ENCODE measurements around the gene CLEC4F. TPM values are rescaled to one million over a fixed set of nuclear protein-coding genes. Genes with fewer than 3 reads are reported as not detected.

Gene CLEC4F
- polyA plus RNA-seq, 1 of the 3 experiments (the other 2 are of a cell fraction) = 0.12 TPM

GRCh38 chr2:70807102-70807827 lies 13.1 kb downstream of the CLEC4F start (continued):
- no peak for TF ChIP-seq CTCF (IDR thresholded peaks at IDR 0.05)

- no peak overlapping the region for H3K4me2 ChIP-seq
- DNase-seq = no peak
- ChIA-PET CTCF (interaction anchor here (1.0 to 4.0 kb wide), 4 partner anchors 11 to 141 kb away, joined by 3 to 19 read pairs (median 8); partner anchors contain the start of gene FIGLA), POLR2A (no interaction called here)
- H2AFZ ChIP-seq (ENCODE audit: low read depth) = no peak overlapping the region
- H3K4me1 ChIP-seq (ENCODE audit: control insufficient read depth in 1 of 2, insufficient read depth in 2 of 2, low read depth in 1 of 2, low read length in 1 of 2) = no peaks in the 10 kb centered on the region
- H3K9ac ChIP-seq = no peak overlapping the region
- H3K27me3 ChIP-seq (ENCODE audit: insufficient read depth) = no peaks in the 10 kb centered on the region; the same call in 1 of the 2 replicates
- no peak overlapping the region for H3K27ac ChIP-seq (ENCODE audit: low read depth in 2 of 2, low read length in 1 of 2)
- no peaks in the 10 kb centered on the region for H3K9me2 ChIP-seq
- H3F3A ChIP-seq (replicated peaks; ENCODE audit: insufficient read depth) = no peaks in the 10 kb centered on the region
- no peaks in the 10 kb centered on the region for H3K36me3 ChIP-seq (replicated peaks in 1 of 2; ENCODE audit: control insufficient read depth in 1 of 2, insufficient read depth in 2 of 2, low read length in 1 of 2)
- H3K9me3 ChIP-seq = no peaks in the 10 kb centered on the region
- H3K4me3 ChIP-seq (ENCODE audit: low read depth in 2 of 2, low read length in 1 of 2) = no peak overlapping the region
- 41% methylated on average over 6 of the region's 6 CpGs for WGBS (ENCODE audit: low lambda C conversion rate)
- no peaks in the 10 kb centered on the region for H4K20me1 ChIP-seq (ENCODE audit: insufficient read depth)
- no peaks in the 10 kb centered on the region for H3K79me2 ChIP-seq (ENCODE audit: insufficient read depth)
- TF ChIP-seq ELF1 (IDR thresholded peaks at IDR 0.05) (no peak), RCOR1 (IDR thresholded peaks at IDR 0.05; ENCODE audit: low read length) (no peak), USF2 (IDR thresholded peaks at IDR 0.05; ENCODE audit: borderline replicate concordance, low read depth, low read length) (no peak)
Measured at GRCh38 chr2:70806620-70807019, 13.8 kb downstream of the CLEC4F start.

- DNase-seq = no peak
- Histone ChIP-seq H3K27ac (ENCODE audit: low read depth in 2 of 2, low read length in 1 of 2) (no peak overlapping the region), H3K4me2 (no peak overlapping the region), H4K20me1 (ENCODE audit: insufficient read depth) (no peaks in the 10 kb centered on the region), H3K4me1 (ENCODE audit: control insufficient read depth in 1 of 2, insufficient read depth in 2 of 2, low read depth in 1 of 2, low read length in 1 of 2) (no peaks in the 10 kb centered on the region), H3K79me2 (ENCODE audit: insufficient read depth) (no peaks in the 10 kb centered on the region), H2AFZ (ENCODE audit: low read depth) (no peak overlapping the region), H3K4me3 (ENCODE audit: low read depth in 2 of 2, low read length in 1 of 2) (no peak overlapping the region), H3K36me3 (replicated peaks in 1 of 2; ENCODE audit: control insufficient read depth in 1 of 2, insufficient read depth in 2 of 2, low read length in 1 of 2) (no peaks in the 10 kb centered on the region), H3K9me3 (no peaks in the 10 kb centered on the region), H3K9ac (no peak overlapping the region), H3F3A (replicated peaks; ENCODE audit: insufficient read depth) (no peaks in the 10 kb centered on the region), H3K9me2 (no peaks in the 10 kb centered on the region), H3K27me3 (ENCODE audit: insufficient read depth) (no peaks in the 10 kb centered on the region; the same call in 1 of the 2 replicates)
- ChIA-PET CTCF (interaction anchor here (0.9 to 4.0 kb wide), 5 partner anchors 16 to 142 kb away, joined by 3 to 19 read pairs (median 3); partner anchors contain the start of gene FIGLA), POLR2A (no interaction called here)
- WGBS (ENCODE audit: low lambda C conversion rate) = 40% methylated on average over 5 of the region's 5 CpGs
- TF ChIP-seq USF1 (IDR thresholded peaks at IDR 0.05; ENCODE audit: borderline replicate concordance, low read depth) = no peak
- no peak for TF ChIP-seq GABPA (IDR thresholded peaks at IDR 0.05; ENCODE audit: low read depth)
Measured at GRCh38 chr2:70806013-70806412, 14.4 kb downstream of the CLEC4F start.
